DOHH2 (cell line): ENCODE measurements around the gene TARP.

Experiments
- EZH2phosphoT487 ChIP-seq: fragments of 200-600 bp; sonication (generic); IDR thresholded peaks from 2 replicates; pipeline ENCODE4 v1.6.1; 2017; ENCODE audit warnings: borderline replicate concordance, mild to moderate bottlenecking, antibody characterized with exemption, low read length, moderate library complexity, mixed read lengths
- TF ChIP-seq, protein P1 (sequence below): fragments of 200-600 bp; sonication (generic); IDR thresholded peaks from one replicate; pipeline ENCODE4 v1.5.1; 2014; ENCODE audit warnings: antibody characterized with exemption, mild to moderate bottlenecking, low read depth, low read length; ENCODE audit not compliant: poor library complexity, severe bottlenecking

DNA sequence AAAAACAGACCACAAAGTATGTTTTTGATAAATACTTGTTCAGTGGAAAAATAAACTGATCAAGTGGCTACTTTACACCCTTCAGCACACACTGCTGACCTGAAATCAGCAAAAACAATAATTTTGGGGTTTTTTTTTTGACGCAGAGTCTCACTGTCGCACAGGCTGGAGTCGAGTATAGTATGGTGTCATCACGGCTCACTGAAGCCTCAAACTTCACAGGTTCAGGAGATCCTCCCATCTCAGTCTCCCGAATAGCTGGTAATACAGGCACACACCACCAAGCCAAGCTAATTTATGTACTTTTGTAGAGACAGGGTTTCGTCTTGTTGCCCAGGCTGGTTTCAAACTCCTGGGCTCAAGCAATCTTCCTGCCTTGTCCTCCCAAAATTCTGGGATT lies 30.6 kb downstream of the TARP start:
- TF ChIP-seq, protein P1, sequence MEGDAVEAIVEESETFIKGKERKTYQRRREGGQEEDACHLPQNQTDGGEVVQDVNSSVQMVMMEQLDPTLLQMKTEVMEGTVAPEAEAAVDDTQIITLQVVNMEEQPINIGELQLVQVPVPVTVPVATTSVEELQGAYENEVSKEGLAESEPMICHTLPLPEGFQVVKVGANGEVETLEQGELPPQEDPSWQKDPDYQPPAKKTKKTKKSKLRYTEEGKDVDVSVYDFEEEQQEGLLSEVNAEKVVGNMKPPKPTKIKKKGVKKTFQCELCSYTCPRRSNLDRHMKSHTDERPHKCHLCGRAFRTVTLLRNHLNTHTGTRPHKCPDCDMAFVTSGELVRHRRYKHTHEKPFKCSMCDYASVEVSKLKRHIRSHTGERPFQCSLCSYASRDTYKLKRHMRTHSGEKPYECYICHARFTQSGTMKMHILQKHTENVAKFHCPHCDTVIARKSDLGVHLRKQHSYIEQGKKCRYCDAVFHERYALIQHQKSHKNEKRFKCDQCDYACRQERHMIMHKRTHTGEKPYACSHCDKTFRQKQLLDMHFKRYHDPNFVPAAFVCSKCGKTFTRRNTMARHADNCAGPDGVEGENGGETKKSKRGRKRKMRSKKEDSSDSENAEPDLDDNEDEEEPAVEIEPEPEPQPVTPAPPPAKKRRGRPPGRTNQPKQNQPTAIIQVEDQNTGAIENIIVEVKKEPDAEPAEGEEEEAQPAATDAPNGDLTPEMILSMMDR = no peak
- no peak for TF ChIP-seq EZH2phosphoT487
